Right hindlimb (tissue), 1 donor: Measurements from ENCODE around the gene ZNF709.
"Not testable (repeated sequence)": the region's sequence is repeated elsewhere in the genome, so short reads cannot be mapped to it uniquely, and the experiment has no call there.

Source experiments
- DNase-seq: peaks from one replicate; pipeline ENCODE4 v3.0.0-alpha.2; 2018

ZNF709 gene

DNA sequence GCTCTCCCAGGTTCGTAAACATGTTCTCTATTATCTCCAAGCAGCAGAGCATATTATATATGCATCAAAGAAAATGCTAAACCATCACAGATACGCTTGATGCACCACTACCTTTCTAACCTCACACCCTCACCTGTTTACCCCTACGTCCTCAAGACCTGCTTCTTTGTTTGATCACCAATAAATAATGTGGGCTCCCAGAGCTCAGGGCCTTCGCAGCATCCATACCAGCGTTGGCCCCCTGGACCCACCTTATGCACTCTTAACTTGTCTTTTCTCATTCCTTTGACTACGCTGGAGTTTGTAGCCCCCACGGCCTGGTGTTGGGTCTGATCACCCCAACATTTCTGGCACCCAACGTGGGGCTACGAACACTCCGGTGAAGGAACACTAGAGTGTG lies 33.8 kb downstream of the ZNF709 start:
- DNase-seq: no peak

DNA sequence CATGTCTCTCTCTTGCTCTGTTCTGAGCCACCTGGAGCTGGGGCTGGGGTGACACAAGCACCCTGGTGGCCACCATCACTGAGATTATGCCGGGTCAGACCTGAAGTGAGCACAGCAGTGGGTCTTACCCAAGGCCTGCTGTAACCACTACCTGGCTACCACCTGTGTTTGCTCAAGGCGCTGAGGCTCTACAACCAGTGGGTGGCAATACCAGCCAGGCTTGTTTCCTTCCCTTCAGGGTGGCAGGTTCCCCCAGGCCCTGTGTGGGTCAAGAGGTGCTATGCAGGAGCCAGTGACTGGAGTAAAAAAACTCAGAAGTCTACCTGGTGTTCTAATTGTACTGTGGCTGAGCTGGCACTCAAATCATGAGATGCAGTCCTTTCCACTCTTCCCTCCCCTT lies 35.8 kb downstream of the ZNF709 start:
- no peak for DNase-seq

DNA sequence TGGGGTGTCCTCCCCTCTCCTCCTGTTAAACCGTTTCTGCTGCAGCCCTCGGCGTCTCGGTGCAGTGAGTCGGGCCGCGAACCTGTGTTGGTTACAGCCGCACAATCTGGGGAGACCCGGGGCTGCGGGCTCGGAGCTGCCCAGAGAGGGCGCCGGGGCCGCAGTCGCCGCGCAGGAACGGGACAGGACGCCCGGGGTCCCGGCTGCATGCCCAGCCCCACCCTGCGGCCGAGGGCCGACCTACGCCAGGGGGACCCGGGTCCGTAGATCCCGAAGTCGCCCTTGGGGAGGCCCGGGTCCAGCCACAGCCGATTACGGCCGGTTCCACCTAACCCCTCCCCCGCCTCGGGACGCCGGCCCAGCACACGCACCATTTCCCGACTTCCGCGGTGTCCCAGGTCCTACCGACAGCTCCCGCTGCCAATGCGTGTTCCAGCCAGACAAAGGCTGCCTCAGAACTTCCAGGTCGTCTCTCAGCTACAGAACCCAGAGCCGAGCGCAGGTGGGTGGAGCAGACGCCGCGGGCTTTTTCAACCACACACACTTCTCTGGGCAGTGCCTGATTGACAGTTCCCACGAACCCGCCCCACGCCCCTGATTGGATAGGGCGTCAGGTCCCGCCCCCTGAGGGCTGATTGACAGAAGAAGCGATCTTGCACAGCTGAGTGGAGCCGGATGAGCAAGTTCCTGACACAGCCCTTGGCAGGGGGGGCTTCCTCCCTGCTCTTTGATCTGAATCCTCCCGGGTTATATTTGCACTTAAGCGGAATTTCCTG lies 43.9 kb downstream of the ZNF709 start, which contains the start of gene ZNF443:
ZNF443 (minus strand) TSS at position 481 of the 776 bp plus-strand sequence; CDS start at position 374, 107 bp downstream.
- peak; percentile 100 for DNase-seq

DNA sequence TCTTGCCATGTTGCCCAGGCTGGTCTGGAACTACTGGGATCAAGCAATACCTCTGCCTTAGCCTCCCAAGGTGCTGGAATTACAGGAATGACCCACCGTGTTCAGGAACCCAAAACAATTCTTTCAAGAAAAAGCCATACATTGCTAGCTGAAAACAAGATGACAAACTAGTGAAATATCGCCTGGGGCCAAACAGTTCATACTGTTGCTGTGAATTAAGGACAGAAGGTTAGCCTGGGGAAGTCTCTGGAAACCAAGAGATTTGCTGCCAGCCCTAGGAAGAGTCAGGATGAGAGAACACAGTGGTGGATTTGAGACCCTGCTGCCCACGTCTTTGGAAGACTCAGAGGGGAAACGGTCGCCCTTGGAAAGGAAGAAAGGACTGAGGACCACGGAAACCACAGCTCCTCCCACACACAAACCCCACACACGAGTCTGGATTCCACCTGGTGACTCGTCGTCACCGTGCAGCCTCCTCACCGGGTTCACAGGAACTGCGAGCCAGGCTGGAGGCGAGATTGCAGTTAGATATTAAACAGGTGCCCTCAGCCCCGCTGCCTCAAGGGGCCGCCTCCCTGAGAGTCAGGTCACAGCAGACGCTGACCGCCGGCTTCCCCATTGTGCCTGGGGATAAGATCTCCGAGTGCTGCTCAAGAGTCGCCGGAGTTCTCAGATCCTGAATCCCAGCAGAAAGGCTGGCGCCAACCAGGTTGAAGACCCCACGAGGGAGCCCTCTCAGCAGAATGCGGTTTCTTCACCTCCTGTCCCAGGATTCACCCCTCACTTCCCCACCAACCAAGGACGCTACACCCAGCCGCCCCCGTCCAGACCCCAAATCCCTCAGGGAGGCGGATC lies 44.7 kb downstream of the ZNF709 start:
- DNase-seq: not testable (repeated sequence)

DNA sequence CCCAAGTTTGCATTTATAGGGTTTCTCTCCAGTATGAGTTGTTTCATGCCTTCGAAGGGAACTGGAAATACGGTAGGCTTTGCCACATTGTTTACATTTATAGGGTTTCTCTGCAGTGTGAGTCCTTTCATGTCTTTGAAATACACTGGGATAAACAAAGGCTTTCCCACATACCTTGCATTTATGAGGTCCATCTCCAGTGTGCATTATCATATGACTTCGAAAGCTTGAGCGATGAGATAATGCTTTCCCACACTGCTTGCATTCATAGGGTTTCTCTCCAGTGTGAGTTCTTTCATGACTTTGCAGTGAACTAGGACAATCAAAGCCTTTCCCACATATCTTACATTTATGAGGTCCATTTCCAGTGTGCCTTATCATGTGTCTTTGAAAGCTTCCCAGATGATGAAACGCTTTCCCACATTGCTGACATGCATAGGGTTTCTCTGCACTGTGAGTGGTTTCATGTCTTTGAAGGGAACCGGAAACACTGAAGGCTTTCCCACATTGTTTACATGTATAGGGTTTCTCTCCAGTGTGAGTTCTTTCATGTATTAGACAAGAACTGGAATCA lies 53.8 kb downstream of the ZNF709 start:
- DNase-seq: not testable (repeated sequence)

DNA sequence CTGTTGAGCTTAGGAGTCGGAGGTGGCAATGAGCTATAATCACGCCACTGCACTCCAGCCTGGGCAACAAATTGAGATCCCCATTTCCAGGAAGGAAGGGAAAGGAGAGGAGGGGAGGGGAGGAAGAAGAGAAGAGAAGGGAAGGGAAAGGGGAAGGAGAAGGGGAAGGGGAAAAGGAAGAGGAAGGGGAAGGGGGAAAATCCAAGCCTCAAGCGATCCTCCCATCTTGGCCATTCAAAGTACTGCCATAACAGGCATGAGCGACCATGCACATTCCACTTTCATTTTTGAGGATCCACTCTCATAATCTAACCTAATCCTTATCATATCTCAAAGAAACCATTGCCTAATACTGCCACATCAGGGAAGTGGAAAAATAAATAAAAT lies 58.7 kb downstream of the ZNF709 start:
- DNase-seq: no peak

DNA sequence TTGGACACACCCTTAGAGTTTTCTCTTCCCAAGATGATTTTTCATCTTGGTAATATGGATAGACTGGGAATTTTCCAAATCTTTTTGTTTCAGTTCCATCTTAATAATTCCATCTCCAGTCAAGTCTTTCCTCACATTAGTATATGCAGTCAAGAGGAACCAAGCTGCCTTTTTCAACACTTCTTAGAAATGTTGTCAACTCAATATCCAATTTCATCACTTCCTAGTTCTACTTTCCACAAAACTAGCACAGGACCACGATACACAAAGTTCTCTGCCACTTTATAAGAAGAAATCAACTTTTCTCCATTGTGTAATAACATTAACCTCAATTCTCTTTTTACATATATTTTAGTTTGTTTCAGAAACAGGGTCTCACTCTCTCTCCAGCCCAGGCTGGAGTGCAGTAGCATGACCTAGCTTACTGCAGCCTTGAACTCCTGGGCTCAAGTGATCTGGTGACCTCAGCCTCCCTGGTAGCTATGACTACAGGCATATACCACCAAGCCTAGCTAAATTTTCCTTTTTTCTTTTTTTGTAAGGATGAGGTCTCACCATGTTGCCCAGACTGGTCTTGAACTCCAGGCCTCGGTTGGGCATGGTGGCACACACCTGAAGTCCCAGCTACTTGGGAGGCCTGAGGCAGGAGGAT lies 59.3 kb downstream of the ZNF709 start:
- no peak for DNase-seq

DNA sequence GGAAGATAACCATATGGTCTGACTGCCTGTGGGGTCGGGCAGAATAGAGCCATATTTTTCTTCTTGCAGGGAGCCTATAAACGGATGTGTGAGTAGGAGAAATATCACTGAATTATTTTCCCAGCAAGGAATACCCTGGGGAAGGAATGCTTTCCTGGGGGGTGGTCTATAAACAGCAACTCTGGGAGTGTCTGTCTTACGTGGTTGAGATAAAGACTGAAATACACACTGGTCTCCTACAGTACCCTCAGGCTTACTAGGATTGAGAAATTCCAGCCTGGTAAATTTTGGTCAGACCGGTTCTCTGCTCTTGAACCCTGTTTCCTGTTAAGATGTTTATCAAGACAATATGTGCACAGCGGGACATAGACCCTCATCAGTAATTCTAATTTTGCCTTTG lies 67.3 kb downstream of the ZNF709 start:
- not testable (repeated sequence) for DNase-seq

DNA sequence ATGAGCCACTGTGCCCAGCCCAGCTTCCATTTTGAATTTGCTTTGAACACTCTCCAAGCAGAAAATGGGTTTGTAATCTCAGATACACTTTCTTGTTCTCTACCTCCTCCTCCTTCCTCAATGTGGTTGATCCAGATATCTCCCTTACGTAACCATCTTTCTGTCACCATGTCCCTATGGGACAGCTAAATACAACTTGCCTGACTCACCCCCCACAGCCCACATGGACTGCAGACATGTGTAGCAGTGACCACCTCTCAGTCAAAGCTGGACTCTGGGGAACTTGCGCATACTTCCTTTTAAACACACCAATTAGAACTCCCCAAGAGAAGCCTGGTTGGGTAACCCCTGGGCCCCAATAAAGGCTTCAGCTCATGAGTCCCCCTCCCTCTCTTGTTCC lies 72.7 kb downstream of the ZNF709 start:
- no peak for DNase-seq
